Spleen (tissue), 7 donors: ENCODE data around the gene FOXP1.

Source experiments
- POLR2AphosphoS5 ChIP-seq, 3 donors: sonication (generic); formaldehyde crosslinking; IDR thresholded peaks; one replicate each; pipeline ENCODE4 v1.5.1; 2017; ENCODE audit warnings: antibody characterized with exemption in 3 of 3
- TF ChIP-seq, protein P1 (sequence below), 11 experiments: fragments of 200-600 bp in 7 of 11; fragments of 450-650 bp in 4 of 11; sonication (generic) in 4 of 11; IDR thresholded peaks in 8 of 11; conservative IDR thresholded peaks in 3 of 11; 1 replicate in 7 of 11; 2 replicates in 4 of 11; pipeline versions ENCODE4 v1.4.0 to v1.8.0; 2016 to 2021; ENCODE audit warnings: antibody characterized with exemption in 11 of 11, inconsistent platforms in 4 of 11, mild to moderate bottlenecking in 1 of 11
- donor health status: DM: no; HTN: no; CAD: no; lungs with moderate emphysema.
- donor health status: DM: no; HTN: no; CAD: no.
- donor health status: DM: no; HTN: no; CAD: no.

DNA sequence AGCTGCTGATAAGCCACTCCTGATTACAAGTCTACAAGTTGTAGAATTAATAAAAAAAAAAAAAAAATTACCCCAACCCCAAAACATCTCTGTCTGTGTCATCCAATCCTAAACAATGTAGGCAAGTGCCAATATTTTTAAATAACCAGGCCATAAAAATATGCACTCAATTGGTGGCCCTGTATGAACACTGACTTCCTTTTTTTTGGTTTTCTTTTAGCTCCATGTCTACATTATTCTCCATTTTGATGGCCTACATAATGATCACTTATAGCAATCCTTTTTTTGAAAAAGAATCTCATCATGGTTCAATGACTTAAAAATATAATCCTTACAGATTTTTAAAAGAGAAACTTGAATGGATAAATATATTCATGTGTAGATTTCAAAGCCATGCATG, 72.1 kb downstream of the FOXP1 start:
- TF ChIP-seq POLR2AphosphoS5 (IDR thresholded peaks at IDR 0.05), result no peak
- TF ChIP-seq, protein P1, sequence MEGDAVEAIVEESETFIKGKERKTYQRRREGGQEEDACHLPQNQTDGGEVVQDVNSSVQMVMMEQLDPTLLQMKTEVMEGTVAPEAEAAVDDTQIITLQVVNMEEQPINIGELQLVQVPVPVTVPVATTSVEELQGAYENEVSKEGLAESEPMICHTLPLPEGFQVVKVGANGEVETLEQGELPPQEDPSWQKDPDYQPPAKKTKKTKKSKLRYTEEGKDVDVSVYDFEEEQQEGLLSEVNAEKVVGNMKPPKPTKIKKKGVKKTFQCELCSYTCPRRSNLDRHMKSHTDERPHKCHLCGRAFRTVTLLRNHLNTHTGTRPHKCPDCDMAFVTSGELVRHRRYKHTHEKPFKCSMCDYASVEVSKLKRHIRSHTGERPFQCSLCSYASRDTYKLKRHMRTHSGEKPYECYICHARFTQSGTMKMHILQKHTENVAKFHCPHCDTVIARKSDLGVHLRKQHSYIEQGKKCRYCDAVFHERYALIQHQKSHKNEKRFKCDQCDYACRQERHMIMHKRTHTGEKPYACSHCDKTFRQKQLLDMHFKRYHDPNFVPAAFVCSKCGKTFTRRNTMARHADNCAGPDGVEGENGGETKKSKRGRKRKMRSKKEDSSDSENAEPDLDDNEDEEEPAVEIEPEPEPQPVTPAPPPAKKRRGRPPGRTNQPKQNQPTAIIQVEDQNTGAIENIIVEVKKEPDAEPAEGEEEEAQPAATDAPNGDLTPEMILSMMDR (IDR thresholded peaks at IDR 0.05 in 8 of 11, conservative IDR thresholded peaks at IDR 0.05 in 3 of 11), result no peak
